ENCODE results near the gene PITPNC1.
"Not testable (repeated sequence)": the region's sequence is repeated elsewhere in the genome, so short reads cannot be mapped to it uniquely, and the experiment has no call there.

PITPNC1 gene

GRCh38 chr17:67516571-67516970 lies 139.5 kb downstream of the PITPNC1 start:
- DNase-seq (ENCODE audit: low spot score), result not testable (repeated sequence)

- no peak for DNase-seq (ENCODE audit: low spot score)
Observed at GRCh38 chr17:67517325-67517724, 140.2 kb downstream of the PITPNC1 start.

GRCh38 chr17:67518876-67519275 lies 141.8 kb downstream of the PITPNC1 start:
- DNase-seq (ENCODE audit: low spot score), result no peak

- DNase-seq (ENCODE audit: low spot score), result no peak
Observed at GRCh38 chr17:67519801-67520251, 142.7 kb downstream of the PITPNC1 start.

GRCh38 chr17:67520252-67520906 lies 143.3 kb downstream of the PITPNC1 start:
- no peak for DNase-seq (ENCODE audit: low spot score)

- no peak for DNase-seq (ENCODE audit: low spot score)
Observed at GRCh38 chr17:67520916-67521774, 144.1 kb downstream of the PITPNC1 start.

- no peak for DNase-seq (ENCODE audit: low spot score)
Observed at GRCh38 chr17:67521775-67522069, 144.6 kb downstream of the PITPNC1 start.

GRCh38 chr17:67523101-67523500 lies 146.0 kb downstream of the PITPNC1 start:
- no peak for DNase-seq (ENCODE audit: low spot score)

GRCh38 chr17:67525239-67526135 lies 148.4 kb downstream of the PITPNC1 start:
- DNase-seq (ENCODE audit: low spot score), result no peak

GRCh38 chr17:67526700-67527099 lies 149.6 kb downstream of the PITPNC1 start:
- DNase-seq (ENCODE audit: low spot score), result no peak

- no peak for DNase-seq (ENCODE audit: low spot score)
Observed at GRCh38 chr17:67528751-67529436, 151.8 kb downstream of the PITPNC1 start.

GRCh38 chr17:67531291-67531690 lies 154.2 kb downstream of the PITPNC1 start:
- DNase-seq (ENCODE audit: low spot score), result no peak

GRCh38 chr17:67532326-67532871 lies 155.3 kb downstream of the PITPNC1 start:
- DNase-seq (ENCODE audit: low spot score), result no peak

GRCh38 chr17:67534941-67535340 lies 157.9 kb downstream of the PITPNC1 start:
- no peak for DNase-seq (ENCODE audit: low spot score)

GRCh38 chr17:67542219-67543114 lies 165.4 kb downstream of the PITPNC1 start:
- DNase-seq (ENCODE audit: low spot score), result no peak

- no peak for DNase-seq (ENCODE audit: low spot score)
Observed at GRCh38 chr17:67544364-67544955, 167.4 kb downstream of the PITPNC1 start.

GRCh38 chr17:67546578-67547527 lies 169.8 kb downstream of the PITPNC1 start:
- DNase-seq (ENCODE audit: low spot score), result no peak

GRCh38 chr17:67548693-67549092 lies 171.6 kb downstream of the PITPNC1 start:
- no peak for DNase-seq (ENCODE audit: low spot score)

GRCh38 chr17:67549820-67550219 lies 172.7 kb downstream of the PITPNC1 start:
- no peak for DNase-seq (ENCODE audit: low spot score)

Measured in CD4-positive, alpha-beta T cell treated with Interleukin-6 at 100 ng/mL for 8 hours (primary cell).